ENCODE results near the gene MTHFSD.

Gene MTHFSD

DNA sequence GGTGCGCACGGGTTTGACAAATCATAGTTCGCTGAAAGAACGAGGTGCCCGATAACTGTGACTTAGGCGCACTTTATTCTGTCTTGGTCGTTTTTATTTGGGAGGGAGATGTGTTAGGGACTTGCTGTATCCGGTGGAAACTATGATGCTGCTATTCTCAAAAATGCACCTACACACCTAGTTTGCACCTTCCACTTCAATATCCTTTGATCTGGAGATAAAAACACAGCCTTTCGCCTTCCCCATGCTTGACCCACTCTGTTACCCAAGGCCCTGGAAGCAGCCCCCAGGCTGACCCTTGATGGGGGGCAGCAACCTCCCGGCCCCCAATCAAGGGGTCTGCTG is 59.7 kb downstream of the MTHFSD start:
- in situ Hi-C loops (cut with MboI; ENCODE audit: low sequenced_read_pairs), result no loop called here

DNA sequence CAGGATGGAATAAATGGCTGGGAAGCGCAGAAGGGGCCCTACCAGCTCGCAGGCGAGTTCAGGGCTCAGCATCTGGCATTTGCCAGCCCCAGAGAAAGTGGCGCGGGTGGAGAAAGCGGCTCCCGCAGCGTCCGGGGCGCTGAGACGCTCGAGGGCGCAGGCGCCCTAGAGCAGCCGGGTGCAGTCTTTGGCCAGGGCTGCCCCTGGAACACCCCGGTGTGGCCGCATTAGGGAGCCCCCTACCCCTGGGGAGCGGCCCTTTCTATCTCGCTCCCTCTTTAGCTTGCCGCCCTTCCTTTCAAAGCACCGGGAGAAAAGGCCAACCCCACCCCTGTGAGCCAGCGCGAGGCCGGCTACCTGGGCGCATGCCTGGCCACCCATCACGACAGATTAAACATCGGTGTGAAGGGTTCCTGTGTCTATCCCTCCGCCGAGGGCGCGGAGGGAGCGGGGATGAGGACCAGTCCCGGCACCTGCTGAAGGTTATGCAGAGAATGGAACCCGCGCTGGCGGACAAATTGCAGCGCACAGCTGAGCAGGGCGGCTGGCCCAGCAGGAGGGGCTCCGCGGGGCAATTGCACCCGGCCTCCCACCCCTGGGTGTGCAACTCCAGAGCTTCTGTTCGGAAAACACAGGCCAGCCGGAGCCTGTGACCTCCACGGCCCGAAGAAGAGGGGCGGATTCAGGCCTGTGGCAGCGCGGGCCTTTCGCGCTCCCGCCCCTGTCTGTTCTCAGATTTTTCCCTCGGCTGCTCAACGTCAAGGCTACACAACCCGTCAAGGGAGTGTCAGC is 60.3 kb downstream of the MTHFSD start:
- in situ Hi-C loops (cut with MboI; ENCODE audit: low sequenced_read_pairs), result no loop called here

DNA sequence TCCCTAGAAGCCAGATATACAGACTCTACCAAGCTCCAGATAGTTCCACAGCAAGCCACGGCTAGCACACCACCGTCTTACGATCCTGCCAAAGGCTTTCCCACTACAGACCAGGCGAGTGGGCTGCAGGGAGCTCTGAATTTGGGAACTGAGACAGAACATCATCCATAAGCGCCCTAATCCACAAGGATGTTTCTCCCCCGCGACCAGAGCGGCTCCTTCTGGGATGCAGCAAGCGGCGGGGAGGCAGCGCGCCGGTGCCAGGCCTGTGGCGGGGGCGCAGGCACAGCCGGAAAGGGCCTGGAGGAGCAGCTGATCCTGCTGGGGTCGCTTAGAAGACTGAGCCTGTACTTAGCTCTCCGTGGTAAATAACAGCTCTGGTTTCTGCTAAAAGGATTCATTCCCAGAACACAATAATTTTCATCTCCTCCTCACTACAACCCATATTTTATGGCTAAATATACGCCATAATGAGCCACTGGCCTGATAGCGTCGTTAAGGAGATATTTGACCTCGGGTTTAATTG is 60.9 kb downstream of the MTHFSD start:
- in situ Hi-C loops (cut with MboI; ENCODE audit: low sequenced_read_pairs), result no loop called here

DNA sequence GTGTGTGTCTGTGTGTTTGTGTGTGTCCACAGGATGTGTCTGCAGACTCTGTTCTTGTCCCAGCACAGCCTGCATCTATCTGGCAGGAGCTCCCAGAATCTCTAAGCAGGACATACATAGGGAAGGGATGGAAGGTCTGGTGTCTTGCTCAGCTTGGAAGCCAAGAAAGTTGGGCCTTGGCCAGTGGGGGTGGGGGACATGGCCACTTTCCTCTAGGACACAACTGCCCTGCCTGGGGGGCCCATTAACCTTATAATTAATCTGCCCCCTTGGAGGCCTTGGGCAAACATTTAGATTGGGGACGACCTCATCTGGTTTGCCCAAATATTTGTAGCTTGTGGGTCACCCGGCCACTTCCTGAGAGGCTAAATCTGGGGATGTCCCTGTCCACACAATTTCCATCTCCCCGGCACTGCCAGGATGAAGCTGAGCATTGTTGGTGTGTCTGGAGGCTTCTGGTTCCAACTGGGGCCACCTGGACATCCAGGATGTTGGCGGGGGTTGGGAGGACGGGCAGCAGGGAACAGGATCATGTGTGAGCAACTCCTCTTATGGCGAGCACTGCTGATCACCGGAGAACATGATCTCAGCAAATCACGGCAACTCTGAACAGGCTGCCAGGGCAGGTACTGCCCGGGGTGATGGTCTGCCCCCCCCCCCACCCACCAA is 61.9 kb downstream of the MTHFSD start:
- in situ Hi-C loops (cut with MboI; ENCODE audit: low sequenced_read_pairs), result no loop called here

DNA sequence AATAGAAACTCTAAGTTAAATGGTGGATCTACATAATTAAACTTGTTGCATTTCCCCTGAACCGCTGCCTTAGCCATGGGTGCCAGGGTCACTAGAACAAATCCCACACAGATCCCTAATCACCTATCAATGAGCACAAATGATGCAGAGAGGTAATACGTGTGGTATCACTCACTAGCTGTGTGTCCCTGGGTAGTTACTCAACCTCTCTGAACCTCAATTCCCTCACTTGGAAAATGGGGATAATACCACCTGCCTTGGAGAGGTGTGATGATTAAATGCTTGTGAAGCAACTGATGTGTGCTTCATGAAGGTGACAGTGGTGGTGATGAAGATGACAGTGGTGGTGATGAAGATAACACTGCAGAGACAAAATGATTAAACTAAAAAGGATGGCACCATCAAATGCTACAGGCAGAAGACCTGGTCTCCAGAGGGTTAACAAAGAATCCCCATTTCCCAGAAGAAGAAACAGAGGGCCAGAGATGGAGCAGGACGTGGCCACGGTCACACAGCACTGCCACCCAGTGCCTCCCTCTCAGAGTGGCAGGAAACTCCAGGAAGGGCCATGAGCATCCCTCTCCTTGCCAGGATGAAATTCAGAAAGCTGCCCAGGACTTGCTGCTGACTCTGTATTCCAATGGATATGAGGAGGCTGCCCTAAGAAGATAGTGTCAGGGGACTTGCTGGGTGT is 62.6 kb downstream of the MTHFSD start:
- in situ Hi-C loops (cut with MboI; ENCODE audit: low sequenced_read_pairs), result no loop called here

DNA sequence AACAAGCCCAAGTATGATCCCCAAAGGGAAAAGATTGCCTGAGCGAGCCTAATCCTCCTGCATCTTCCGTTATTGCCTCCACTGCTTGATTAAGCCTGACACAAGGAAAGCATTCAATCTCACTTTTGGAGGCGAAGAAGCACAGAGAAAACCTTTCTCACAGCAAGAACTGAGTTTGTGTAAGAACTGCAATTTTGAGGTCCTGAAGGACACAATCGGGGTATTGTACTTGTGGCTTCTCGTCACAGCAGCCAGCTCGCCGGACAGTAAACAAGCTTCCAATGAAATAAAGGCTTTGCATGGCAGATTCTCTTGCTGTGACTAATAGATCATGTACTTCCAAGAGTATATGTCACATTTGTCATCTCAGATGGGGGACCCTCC is 63.4 kb downstream of the MTHFSD start:
- in situ Hi-C loops (cut with MboI; ENCODE audit: low sequenced_read_pairs), result no loop called here

DNA sequence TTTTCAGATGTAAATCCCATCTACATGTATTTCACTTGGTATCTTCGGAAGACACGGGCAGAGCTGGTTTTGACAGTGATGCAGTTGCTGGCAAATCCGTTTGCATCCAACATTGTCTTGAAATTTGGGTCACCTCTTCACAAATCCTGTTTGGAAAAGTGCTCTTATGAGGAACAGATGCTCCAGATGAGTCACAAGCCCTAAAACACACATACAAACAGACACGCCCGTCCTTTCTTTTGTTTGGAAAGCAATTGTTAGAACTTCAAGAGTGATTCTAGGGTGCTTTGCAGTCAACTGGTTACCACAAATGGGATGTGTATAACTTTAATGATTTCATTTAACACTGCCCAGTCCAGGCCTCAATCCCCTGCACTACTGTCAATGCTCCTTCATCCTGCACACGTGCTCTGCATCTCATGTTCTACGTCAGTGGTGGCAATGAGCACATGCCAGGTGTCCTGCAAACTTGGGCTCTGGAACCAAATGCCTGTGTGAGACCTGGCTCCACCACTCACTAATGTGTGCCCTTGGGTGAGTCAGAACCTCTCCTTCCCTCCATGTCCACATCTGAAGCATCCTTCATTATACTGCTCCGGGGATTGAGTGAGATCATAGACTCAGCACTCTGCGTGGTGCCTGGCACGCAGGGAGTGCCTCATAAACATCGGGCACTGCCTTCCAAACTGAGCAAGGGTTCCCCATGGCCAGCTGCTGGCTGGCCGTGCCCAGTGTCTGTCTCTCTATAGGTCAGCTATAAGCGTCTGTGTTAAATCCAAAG is 64.0 kb downstream of the MTHFSD start:
- in situ Hi-C loops (cut with MboI; ENCODE audit: low sequenced_read_pairs), result no loop called here

DNA sequence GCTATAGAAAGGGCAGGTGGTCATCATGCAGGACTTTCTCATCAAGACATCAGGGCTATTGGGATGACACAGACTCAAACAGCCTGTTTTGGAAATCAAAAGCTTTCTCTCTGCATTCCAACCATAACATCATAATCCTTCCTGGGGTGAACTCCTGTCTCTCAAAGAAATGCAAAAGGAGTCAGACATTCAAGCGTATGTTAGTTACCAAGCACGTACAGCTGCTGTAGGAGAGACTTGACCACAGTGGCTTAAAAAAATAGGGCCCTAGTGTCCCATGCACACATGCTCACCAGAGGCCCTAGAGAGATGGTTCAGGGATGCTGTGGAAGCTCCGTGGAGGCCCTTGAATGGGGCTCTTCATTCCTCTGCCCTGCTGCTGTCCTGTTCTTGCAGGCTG is 69.3 kb downstream of the MTHFSD start:
- in situ Hi-C loops (cut with MboI; ENCODE audit: low sequenced_read_pairs), result no loop called here

DNA sequence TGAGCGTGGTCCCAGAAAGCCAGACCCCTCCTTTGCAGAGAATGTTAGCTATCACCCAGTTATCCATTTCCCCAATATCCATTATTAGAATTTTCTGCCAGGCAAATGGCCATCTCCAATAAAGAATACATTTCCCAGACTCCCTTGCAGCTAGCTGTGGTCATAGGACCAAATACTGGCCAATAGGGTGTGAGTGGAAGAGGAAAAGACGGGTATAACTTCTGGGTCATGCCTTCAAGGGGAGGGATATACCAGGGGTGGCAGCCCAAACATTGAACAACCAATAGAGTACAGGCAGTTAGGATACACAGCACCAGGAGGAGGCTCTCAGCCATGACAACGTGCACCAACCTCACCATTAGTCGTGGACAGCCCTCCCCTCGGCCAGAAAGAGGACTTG is 70.8 kb downstream of the MTHFSD start:
- in situ Hi-C loops (cut with MboI; ENCODE audit: low sequenced_read_pairs), result no loop called here

DNA sequence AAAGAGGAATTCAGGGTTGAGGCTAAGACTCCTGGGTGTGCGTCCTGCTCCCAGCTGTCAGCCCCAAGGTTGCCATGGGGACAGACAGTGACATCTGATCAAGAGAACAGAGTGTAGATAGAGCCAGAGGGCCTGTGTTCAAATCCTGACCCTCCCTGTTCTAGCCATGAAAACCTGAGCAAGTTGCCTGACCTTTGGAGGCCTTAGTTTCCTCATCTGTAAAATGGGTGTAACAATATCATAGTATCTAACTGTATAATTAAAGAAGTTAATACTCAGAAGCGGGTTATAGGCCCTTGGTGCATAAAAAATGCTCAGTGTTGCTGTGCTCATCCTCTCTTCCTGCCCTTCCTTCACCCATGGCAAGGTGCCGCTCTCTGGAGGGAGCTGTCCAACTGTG is 73.4 kb downstream of the MTHFSD start:
- in situ Hi-C loops (cut with MboI; ENCODE audit: low sequenced_read_pairs), result no loop called here

DNA sequence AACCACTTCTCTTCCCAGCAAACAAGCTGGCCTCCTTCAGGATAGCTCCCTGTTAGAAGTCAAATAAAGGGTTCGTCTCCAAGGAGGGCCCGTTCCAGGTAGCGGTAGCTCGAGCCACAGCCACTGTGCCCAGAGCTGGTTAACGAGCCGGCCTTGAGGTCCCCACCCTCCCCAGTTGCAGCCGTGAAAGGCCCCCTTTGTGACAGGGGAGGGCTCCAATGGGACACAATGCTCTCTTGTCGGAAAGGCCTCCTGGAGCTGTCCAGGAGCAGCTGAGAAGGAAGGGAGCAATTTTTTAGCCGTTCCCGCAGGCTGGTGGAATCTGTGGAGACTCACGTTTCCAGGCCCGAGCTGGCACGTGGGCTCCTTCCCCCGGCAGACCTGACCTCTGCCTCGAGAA is 74.6 kb downstream of the MTHFSD start:
- in situ Hi-C loops (cut with MboI; ENCODE audit: low sequenced_read_pairs), result no loop called here

Data from HL-60/S4 (cell line).